ENCODE results near the gene ANXA11.
"Not testable (repeated sequence)": the region's sequence is repeated elsewhere in the genome, so short reads cannot be mapped to it uniquely, and the experiment has no call there.

ANXA11 gene

GRCh38 chr10:80144067-80144695 is 61.2 kb downstream of the ANXA11 start:
- DNase-seq, result peak; percentile 91

- no peak for DNase-seq
These were observed 63.5 kb downstream of the ANXA11 start for GRCh38 chr10:80141696-80142460.

GRCh38 chr10:80140251-80140650 is 65.1 kb downstream of the ANXA11 start:
- DNase-seq, result no peak

- no peak for DNase-seq
These were observed 66.1 kb downstream of the ANXA11 start for GRCh38 chr10:80139265-80139664.

GRCh38 chr10:80137920-80138319 is 67.4 kb downstream of the ANXA11 start:
- no peak for DNase-seq

- no peak for DNase-seq
These were observed 68.1 kb downstream of the ANXA11 start for GRCh38 chr10:80137031-80137862.

- no peak for DNase-seq
These were observed 69.2 kb downstream of the ANXA11 start for GRCh38 chr10:80136134-80136571.

GRCh38 chr10:80133687-80134086 is 71.7 kb downstream of the ANXA11 start:
- DNase-seq, result not testable (repeated sequence)

GRCh38 chr10:80133206-80133605 is 72.1 kb downstream of the ANXA11 start:
- peak; percentile 27 for DNase-seq

GRCh38 chr10:80132299-80133139 is 72.8 kb downstream of the ANXA11 start, which contains the start of gene PLAC9:
PLAC9 (plus strand) TSS chr10:80132730; CDS start chr10:80132763, 33 bp downstream.
- peak; percentile 39 for DNase-seq

GRCh38 chr10:80131499-80131901 is 73.8 kb downstream of the ANXA11 start:
- DNase-seq, result no peak

GRCh38 chr10:80126876-80127275 is 78.5 kb downstream of the ANXA11 start:
- DNase-seq, result no peak

- DNase-seq, result no peak
These were observed 82.6 kb downstream of the ANXA11 start for GRCh38 chr10:80122746-80123145.

GRCh38 chr10:80122110-80122710 is 83.1 kb downstream of the ANXA11 start:
- no peak for DNase-seq

- DNase-seq, result no peak
These were observed 86.7 kb downstream of the ANXA11 start for GRCh38 chr10:80118669-80119068.

GRCh38 chr10:80110986-80111385 is 94.4 kb downstream of the ANXA11 start:
- DNase-seq, result no peak

- DNase-seq, result no peak
These were observed 96.6 kb downstream of the ANXA11 start for GRCh38 chr10:80108576-80109239.

- peak; percentile 51 for DNase-seq
These were observed 101.0 kb downstream of the ANXA11 start for GRCh38 chr10:80104066-80104926.
